Lung (tissue), 12 donors: ENCODE results near the gene CHD9. TPM values are rescaled to one million over a fixed set of nuclear protein-coding genes. Genes with fewer than 3 reads are reported as not detected.

Experiments used
- ATAC-seq: fragments of 200-7000 bp; cut with Tn5 transposase; one replicate; pipeline ENCODE4 v1.9.1; 2020; ENCODE audit warnings: moderate number of reproducible peaks; ENCODE audit not compliant: insufficient read depth, low FRiP score
- DNase-seq, 3 donors: peaks; one replicate each; pipeline ENCODE4 v3.0.0-alpha.2; 2013 to 2017
- H3K27ac ChIP-seq, 2 donors: one replicate each; pipeline ENCODE4 v1.5.1; 2013; ENCODE audit warnings: mild to moderate bottlenecking in 2 of 2, moderate library complexity in 2 of 2, control low read depth in 1 of 2, inconsistent platforms in 1 of 2, low read depth in 1 of 2, low read length in 1 of 2
- H3K27me3 ChIP-seq, 3 donors: one replicate each; pipeline ENCODE4 v1.5.1; 2013; ENCODE audit warnings: low read length in 2 of 3; ENCODE audit not compliant: control insufficient read depth in 3 of 3, insufficient read depth in 3 of 3
- H3K36me3 ChIP-seq, 4 donors: one replicate each; pipeline ENCODE4 v1.5.1; 2013; ENCODE audit warnings: low read length in 4 of 4, mild to moderate bottlenecking in 1 of 4, moderate library complexity in 1 of 4; ENCODE audit not compliant: control insufficient read depth in 4 of 4, insufficient read depth in 4 of 4
- H3K4me1 ChIP-seq, 5 donors: one replicate each; pipeline ENCODE4 v1.5.1; 2013; ENCODE audit warnings: low read length in 5 of 5, mild to moderate bottlenecking in 2 of 5, moderate library complexity in 1 of 5; ENCODE audit not compliant: control insufficient read depth in 5 of 5, insufficient read depth in 5 of 5
- H3K4me3 ChIP-seq: one replicate; pipeline ENCODE4 v1.5.1; 2013; ENCODE audit warnings: mild to moderate bottlenecking, control low read depth, moderate library complexity
- H3K9ac ChIP-seq, 2 donors: one replicate each; pipeline ENCODE4 v1.5.1; 2013; ENCODE audit warnings: low read length in 2 of 2, control low read depth in 1 of 2; ENCODE audit not compliant: insufficient read depth in 1 of 2
- H3K9me3 ChIP-seq, 4 donors: one replicate each; pipeline ENCODE4 v1.5.1; 2013; ENCODE audit warnings: low read length in 3 of 4, mild to moderate bottlenecking in 1 of 4, moderate library complexity in 1 of 4; ENCODE audit not compliant: control insufficient read depth in 4 of 4, insufficient read depth in 3 of 4
- CTCF ChIP-seq: IDR thresholded peaks from 2 replicates; pipeline ENCODE4 v1.5.1; 2012; ENCODE audit warnings: mild to moderate bottlenecking; ENCODE audit errors: control extremely low read depth, extremely low read depth
- WGBS, 2 donors: extraction: QIAGEN DNeasy Blood & Tissue Kit; methylation state at CpG; one replicate each; pipeline ENCODE4 v1.1.7; 2013; 5-methylcytosine and 5-hydroxymethylcytosine counted together
- polyA plus RNA-seq, 2 donors: library from polyadenylated mRNA; stranded (reverse); fragments of 200-250 nt; gene quantifications; one replicate each; pipeline ENCODE4 v1.2.1, GENCODE V29; 2013
- total RNA-seq, 2 donors: library from RNA; depleted of rRNA in 1 of 2; stranded (reverse); fragments of >200 nt in 1 of 2; gene quantifications; one replicate each; pipeline ENCODE4 v1.2.1, GENCODE V29; 2014 to 2021
- donor health status: control.
- donor health status: control.
- donor health status: Bipolar disorder and iron deficiency.
- donor health status: healthy.
- donor health status: DM: yes; HTN: yes; CAD: no.

The CHD9 gene
- total and polyA plus RNA-seq, 4 donors, result 12.7 to 138 (median 39.4) TPM

DNA sequence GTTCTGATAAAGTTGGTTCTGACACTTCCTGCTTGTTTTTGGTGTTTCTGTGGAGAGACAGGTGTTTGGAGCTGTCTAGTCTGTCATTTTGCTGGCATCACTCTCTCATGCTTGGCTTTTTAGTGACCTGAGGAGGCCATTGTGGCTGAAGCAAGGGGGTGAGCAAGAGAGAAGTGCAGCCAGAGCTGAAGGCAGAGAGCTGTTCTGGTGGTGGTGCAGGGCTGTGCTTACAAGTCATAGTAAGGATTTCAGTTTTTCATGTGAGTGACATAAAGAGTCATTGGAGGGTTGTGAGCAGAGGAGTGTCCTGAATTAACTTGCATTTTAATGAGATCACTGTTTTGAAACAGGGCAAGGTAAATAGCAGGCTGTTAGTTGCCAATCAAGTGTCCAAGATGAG is 97.5 kb downstream of the CHD9 start:
- Histone ChIP-seq H3K4me1 (peaks cover 0 to 11% (median 0%) of the 10 kb centered on the region in 5 donors), H3K4me3 (no peak overlapping the region), H3K36me3 (peaks cover 4 to 15% (median 11%) of the 10 kb centered on the region in 4 donors), H3K9ac (no peak overlapping the region), H3K27me3 (no peaks in the 10 kb centered on the region), H3K9me3 (peaks cover 0 to 4% (median 0%) of the 10 kb centered on the region in 4 donors), H3K27ac (peak overlapping the region in 1 of 2 donors; percentile 53)
- no peak for TF ChIP-seq CTCF
- no peak for DNase-seq
- no peak for ATAC-seq

GRCh38 chr16:53153130-53153529 is 98.3 kb downstream of the CHD9 start:
- no peak overlapping the region for H3K9ac ChIP-seq
- H3K4me1 ChIP-seq, result peaks cover 0 to 10% (median 0%) of the 10 kb centered on the region in 5 donors
- H3K9me3 ChIP-seq, result peaks cover 0 to 4% (median 0%) of the 10 kb centered on the region in 4 donors
- H3K27me3 ChIP-seq, result no peaks in the 10 kb centered on the region
- TF ChIP-seq CTCF, result no peak
- no peak overlapping the region for H3K27ac ChIP-seq
- ATAC-seq (no peak), DNase-seq (no peak)
- H3K4me3 ChIP-seq, result no peak overlapping the region
- H3K36me3 ChIP-seq, result peaks cover 4 to 15% (median 11%) of the 10 kb centered on the region in 4 donors

DNA sequence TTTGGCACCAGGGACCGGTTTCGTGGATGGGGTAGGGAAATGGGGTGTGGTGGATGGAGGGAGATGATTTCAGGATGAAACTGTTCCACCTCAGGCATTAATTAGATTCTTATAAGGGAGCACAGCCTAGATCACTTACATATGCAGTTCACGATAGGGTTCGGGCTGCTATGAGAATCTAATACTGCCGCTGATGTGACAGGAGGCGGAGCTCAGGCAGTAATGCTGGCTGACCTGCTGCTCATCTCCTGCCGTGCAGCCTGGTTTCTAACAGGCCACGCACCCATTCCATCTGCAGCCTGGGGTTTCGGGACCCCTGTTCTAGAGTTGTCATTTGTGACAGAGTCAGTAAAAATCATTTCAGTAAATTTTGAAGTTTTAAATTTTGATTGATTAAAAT is 99.7 kb downstream of the CHD9 start:
- Histone ChIP-seq H3K9ac (no peak overlapping the region), H3K36me3 (peaks cover 4 to 13% (median 8%) of the 10 kb centered on the region in 4 donors), H3K4me1 (peaks cover 0 to 10% (median 0%) of the 10 kb centered on the region in 5 donors), H3K27ac (no peak overlapping the region), H3K4me3 (no peak overlapping the region), H3K27me3 (no peaks in the 10 kb centered on the region), H3K9me3 (peaks cover 0 to 2% (median 0%) of the 10 kb centered on the region in 4 donors)
- no peak for ATAC-seq
- no peak for TF ChIP-seq CTCF
- 73 to 92% methylated on average over 9 of the region's 9 CpGs for WGBS, 2 donors
- peak in 1 of 3 donors; percentile 6 for DNase-seq

DNA sequence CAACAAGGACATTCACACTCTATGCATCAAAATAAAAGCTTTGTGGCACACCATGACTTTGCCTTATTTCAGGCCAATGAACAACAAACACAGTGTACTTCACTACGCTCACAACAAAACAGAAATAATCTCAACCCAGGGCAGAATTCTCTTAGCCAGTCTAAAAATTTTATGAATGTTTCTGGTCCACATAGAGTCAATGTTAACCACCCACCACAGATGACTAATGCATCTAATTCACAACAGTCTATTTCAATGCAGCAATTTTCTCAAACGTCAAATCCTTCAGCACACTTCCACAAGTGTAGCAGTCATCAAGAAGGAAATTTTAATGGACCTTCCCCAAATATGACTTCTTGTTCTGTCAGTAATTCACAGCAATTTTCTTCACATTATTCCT is 101.7 kb downstream of the CHD9 start:
- Histone ChIP-seq H3K9me3 (no peaks in the 10 kb centered on the region), H3K27ac (no peak overlapping the region), H3K36me3 (peaks cover 4 to 14% (median 9%) of the 10 kb centered on the region in 4 donors), H3K27me3 (no peaks in the 10 kb centered on the region), H3K4me3 (no peak overlapping the region), H3K9ac (no peak overlapping the region), H3K4me1 (peaks cover 0 to 10% (median 0%) of the 10 kb centered on the region in 5 donors)
- ATAC-seq (no peak), DNase-seq (no peak)
- WGBS, 2 donors, result 91 to 93% methylated on average over 2 of the region's 2 CpGs
- no peak for TF ChIP-seq CTCF
